UCSD-AML1 (cell line): ENCODE measurements around the gene YIF1A.
"Not testable (repeated sequence)": the region's sequence is repeated elsewhere in the genome, so short reads cannot be mapped to it uniquely, and the experiment has no call there.

Experiments used
- DNase-seq: peaks from one replicate; lab custom pipeline; 2025; ENCODE audit not compliant: unreplicated experiment; lab: John Stamatoyannopoulos, UW

The YIF1A gene

GRCh38 chr11:66271816-66272215 is 17.1 kb downstream of the YIF1A start:
- DNase-seq = no peak

GRCh38 chr11:66268952-66269905 is 19.7 kb downstream of the YIF1A start:
- DNase-seq = peak; percentile 55

- peak; percentile 100 for DNase-seq
Observed at GRCh38 chr11:66268244-66268951, 20.5 kb downstream of the YIF1A start, which contains the start of gene RAB1B. Gene RAB1B, plus strand, starts transcription at chr11:66268639. Its CDS starts 41 bp downstream, at chr11:66268680.

GRCh38 chr11:66267379-66268243 is 21.3 kb downstream of the YIF1A start:
- peak; percentile 87 for DNase-seq

GRCh38 chr11:66267039-66267378 is 21.9 kb downstream of the YIF1A start:
- DNase-seq = no peak

- no peak for DNase-seq
Observed at GRCh38 chr11:66266378-66267038, 22.4 kb downstream of the YIF1A start.

- no peak for DNase-seq
Observed at GRCh38 chr11:66265531-66266377, 23.2 kb downstream of the YIF1A start.

- DNase-seq = peak; percentile 17
Observed at GRCh38 chr11:66264914-66265313, 24.0 kb downstream of the YIF1A start.

GRCh38 chr11:66264383-66264782 is 24.6 kb downstream of the YIF1A start:
- no peak for DNase-seq

GRCh38 chr11:66263785-66264184 is 25.2 kb downstream of the YIF1A start:
- DNase-seq = no peak

- no peak for DNase-seq
Observed at GRCh38 chr11:66263231-66263630, 25.7 kb downstream of the YIF1A start.

- no peak for DNase-seq
Observed at GRCh38 chr11:66262696-66263095, 26.2 kb downstream of the YIF1A start.

GRCh38 chr11:66262191-66262590 is 26.8 kb downstream of the YIF1A start:
- no peak for DNase-seq

GRCh38 chr11:66261578-66261977 is 27.4 kb downstream of the YIF1A start:
- DNase-seq = no peak

- DNase-seq = no peak
Observed at GRCh38 chr11:66259956-66260355, 29.0 kb downstream of the YIF1A start.

- no peak for DNase-seq
Observed at GRCh38 chr11:66259225-66259624, 29.7 kb downstream of the YIF1A start.

GRCh38 chr11:66258473-66258893 is 30.5 kb downstream of the YIF1A start:
- DNase-seq = no peak

GRCh38 chr11:66253081-66253480 is 35.9 kb downstream of the YIF1A start:
- not testable (repeated sequence) for DNase-seq

- DNase-seq = no peak
Observed at GRCh38 chr11:66251809-66252208, 37.1 kb downstream of the YIF1A start.

- DNase-seq = no peak
Observed at GRCh38 chr11:66248903-66249302, 40.0 kb downstream of the YIF1A start.
